ENCODE measurements around the gene PDK3.

The PDK3 gene

GRCh38 chrX:24464836-24465531, at the start of gene PDK3:
Gene PDK3 (plus strand): TSS chrX:24465286. CDS start chrX:24465456, 170 bp downstream.
- peak; percentile 91 for DNase-seq

GRCh38 chrX:24415921-24416320, 49.2 kb upstream of the PDK3 start:
- no peak for DNase-seq

GRCh38 chrX:24423960-24424359, 41.1 kb upstream of the PDK3 start:
- DNase-seq = no peak

GRCh38 chrX:24424948-24425347, 40.1 kb upstream of the PDK3 start:
- DNase-seq = no peak

- DNase-seq = no peak
Measured at GRCh38 chrX:24425806-24426205, 39.3 kb upstream of the PDK3 start.

GRCh38 chrX:24426340-24426913, 38.7 kb upstream of the PDK3 start:
- DNase-seq = no peak

- no peak for DNase-seq
Measured at GRCh38 chrX:24426921-24427746, 38.0 kb upstream of the PDK3 start.

GRCh38 chrX:24427747-24428019, 37.4 kb upstream of the PDK3 start:
- no peak for DNase-seq

GRCh38 chrX:24428516-24428915, 36.6 kb upstream of the PDK3 start:
- no peak for DNase-seq

GRCh38 chrX:24435060-24435459, 30.0 kb upstream of the PDK3 start:
- DNase-seq = no peak

- no peak for DNase-seq
Measured at GRCh38 chrX:24443918-24444317, 21.2 kb upstream of the PDK3 start.

GRCh38 chrX:24444645-24445044, 20.4 kb upstream of the PDK3 start:
- no peak for DNase-seq

GRCh38 chrX:24448762-24449250, 16.3 kb upstream of the PDK3 start:
- no peak for DNase-seq

GRCh38 chrX:24463077-24463476, 2.0 kb upstream of the PDK3 start:
- DNase-seq = no peak

- no peak for DNase-seq
Measured at GRCh38 chrX:24464498-24464835, 619 bp upstream of the PDK3 start.

GRCh38 chrX:24465532-24465865, 413 bp downstream of the PDK3 start:
- DNase-seq = no peak

GRCh38 chrX:24466025-24466424, 939 bp downstream of the PDK3 start:
- no peak for DNase-seq

GRCh38 chrX:24468245-24468644, 3.2 kb downstream of the PDK3 start:
- no peak for DNase-seq

- DNase-seq = no peak
Measured at GRCh38 chrX:24471808-24472207, 6.7 kb downstream of the PDK3 start.

GRCh38 chrX:24475480-24475879, 10.4 kb downstream of the PDK3 start:
- no peak for DNase-seq

- no peak for DNase-seq
Measured at GRCh38 chrX:24478509-24478908, 13.4 kb downstream of the PDK3 start.

- DNase-seq = peak; percentile 79
Measured at GRCh38 chrX:24479924-24480323, 14.8 kb downstream of the PDK3 start.

GRCh38 chrX:24480400-24480865, 15.3 kb downstream of the PDK3 start:
- peak; percentile 6 for DNase-seq

- DNase-seq = no peak
Measured at GRCh38 chrX:24482823-24483415, 17.8 kb downstream of the PDK3 start.

Measured in CD4-positive, alpha-beta T cell treated with Interleukin-6 for 4 hours (primary cell).